K562 (cell line): ENCODE results near the gene OR5AU1. TPM values are rescaled to one million over a fixed set of nuclear protein-coding genes. Genes with fewer than 3 reads are reported as not detected.

Experiments used
- ATAC-seq: fragments of 200-7000 bp; cut with Tn5 transposase; 3 replicates; pipeline ENCODE4 v1.9.1; 2020; ENCODE audit warnings: moderate library complexity
- BruUV-seq: library from RNA; stranded (reverse); fragments of 400-500 nt; replicated peaks from 2 replicates; lab custom pipeline; 2021; lab: Mats Ljungman, UMichigan
- CTCF ChIA-PET: fragments of 300-600 bp; formaldehyde crosslinking; extraction: SDS; loops from one replicate; lab custom pipeline; 2021; ENCODE audit warnings: low intra/inter-chr PET ratio; lab: Yijun Ruan, JAX
- POLR2A ChIA-PET: fragments of 300-600, 350-650 bp; sonication (Branson Sonifier 250); formaldehyde crosslinking; extraction: SDS; loops from one replicate; lab custom pipeline; 2021; ENCODE audit warnings: antibody characterized with exemption, inconsistent platforms; lab: Yijun Ruan, JAX
- DNase-seq, 4 experiments: peaks; one replicate each; pipeline versions ENCODE4 v3.0.0 to v3.0.0-alpha.2; 2011 to 2018; ENCODE audit warnings: low spot score in 3 of 4, mixed read lengths in 3 of 4; ENCODE audit errors: extremely low read depth in 1 of 4
- FAIRE-seq: peaks from 2 replicates; lab custom pipeline; 2011; peaks lifted over from hg19 to GRCh38; lab: Jason Lieb, UNC
- H2AFZ ChIP-seq: 2 replicates; pipeline ENCODE4 v1.6.0; 2011; ENCODE audit warnings: low read depth, low read length, control low read depth, inconsistent platforms
- H3K27ac ChIP-seq: fragments of 200-600 bp; 3 replicates; pipeline ENCODE4 v1.8.0; 2011; ENCODE audit warnings: low read depth, mild to moderate bottlenecking, control low read depth, inconsistent platforms, low read length, moderate library complexity, mixed read lengths; ENCODE audit errors: extremely low read depth
- H3K27me3 ChIP-seq, 2 experiments: fragments of 300-600 bp in 1 of 2; 2 replicates in 1 of 2; 3 replicates in 1 of 2; pipeline versions ENCODE4 v1.6.0 to v1.8.0; 2011; ENCODE audit warnings: inconsistent platforms in 2 of 2, low read length in 2 of 2, mild to moderate bottlenecking in 1 of 2, mixed read lengths in 1 of 2, moderate library complexity in 1 of 2; ENCODE audit not compliant: control insufficient read depth in 2 of 2, insufficient read depth in 2 of 2
- H3K36me3 ChIP-seq: fragments of 300-600 bp; 3 replicates; pipeline ENCODE4 v1.8.0; 2011; ENCODE audit warnings: mild to moderate bottlenecking, low read length, inconsistent platforms; ENCODE audit not compliant: control insufficient read depth, insufficient read depth
- H3K4me1 ChIP-seq, 2 experiments: fragments of 200-600 bp in 1 of 2; replicated peaks in 1 of 2; 2 replicates in 1 of 2; 3 replicates in 1 of 2; pipeline versions ENCODE4 v1.5.1 to v1.8.0; 2011; ENCODE audit warnings: inconsistent platforms in 2 of 2, low read length in 2 of 2, mild to moderate bottlenecking in 1 of 2, mixed read lengths in 1 of 2, moderate library complexity in 1 of 2; ENCODE audit not compliant: control insufficient read depth in 2 of 2, insufficient read depth in 2 of 2
- H3K4me2 ChIP-seq: 2 replicates; pipeline ENCODE4 v1.6.1; 2011; ENCODE audit warnings: low read length, control low read depth, inconsistent platforms, mixed read lengths; ENCODE audit not compliant: insufficient read depth
- H3K4me3 ChIP-seq: fragments of 200-600 bp; sonication (generic), shearing (Covaris generic); 2 replicates; pipeline ENCODE4 v1.5.1; 2016; ENCODE audit warnings: control low read depth, inconsistent platforms
- H3K79me2 ChIP-seq: fragments of 200-600 bp; 3 replicates; pipeline ENCODE4 v1.8.0; 2011; ENCODE audit warnings: low read length, inconsistent platforms; ENCODE audit not compliant: control insufficient read depth, insufficient read depth
- H3K9ac ChIP-seq, 2 experiments: 2 replicates each; pipeline versions ENCODE4 v1.6.0 to v1.6.1; 2011; ENCODE audit warnings: low read depth in 2 of 2, low read length in 2 of 2, control low read depth in 1 of 2, inconsistent platforms in 1 of 2, mild to moderate bottlenecking in 1 of 2, mixed read lengths in 1 of 2; ENCODE audit not compliant: insufficient read depth in 1 of 2
- H3K9me1 ChIP-seq: one replicate; pipeline ENCODE4 v1.6.0; 2011; ENCODE audit warnings: inconsistent platforms, mild to moderate bottlenecking, low read length, moderate library complexity; ENCODE audit not compliant: control insufficient read depth, insufficient read depth
- H3K9me3 ChIP-seq: replicated peaks from 2 replicates; pipeline ENCODE4 v1.5.1; 2011; ENCODE audit warnings: low read depth, low read length, inconsistent platforms; ENCODE audit not compliant: control insufficient read depth, insufficient read depth
- H4K20me1 ChIP-seq: replicated peaks from 2 replicates; pipeline ENCODE4 v1.6.1; 2011; ENCODE audit warnings: low read length, inconsistent platforms, mixed read lengths; ENCODE audit not compliant: control insufficient read depth, insufficient read depth
- FUS ChIP-seq: fragments of 200-400 bp; formaldehyde crosslinking; optimal IDR thresholded peaks from 2 replicates; pipeline ENCODE3; 2017; ENCODE audit warnings: low read depth, low read length
- GTF2A2 ChIP-seq: IDR thresholded peaks from 2 replicates; pipeline ENCODE4 v1.6.1; 2016; ENCODE audit warnings: mild to moderate bottlenecking, missing genetic modification characterization, missing compliant biosample characterization
- JUND ChIP-seq, 2 experiments: IDR thresholded peaks; 2 replicates in 1 of 2; 3 replicates in 1 of 2; pipeline ENCODE4 v1.6.1; 2011; ENCODE audit warnings: borderline replicate concordance in 2 of 2, low read depth in 2 of 2, low read length in 2 of 2, improper control_type of control experiment in 1 of 2, missing biosample characterization in 1 of 2, missing genetic modification characterization in 1 of 2, missing genetic modification reagents in 1 of 2
- MBD2 ChIP-seq: sonication (generic); IDR thresholded peaks from 2 replicates; pipeline ENCODE4 v1.6.1; 2016; ENCODE audit warnings: low read depth, borderline replicate concordance
- ZNF507 ChIP-seq: conservative IDR thresholded peaks from 2 replicates; pipeline ENCODE4 v1.6.1; 2017; ENCODE audit warnings: missing genetic modification characterization, missing compliant biosample characterization
- WGBS: fragments of 100-300 bp; shearing (Covaris generic); methylation state at CpG from one replicate; pipeline ENCODE4 v1.1.6; 2016; ENCODE audit warnings: low coverage, mixed read lengths; ENCODE audit not compliant: insufficient coverage; ENCODE audit errors: missing lambda C conversion rate; 5-methylcytosine and 5-hydroxymethylcytosine counted together
- in situ Hi-C: fragments of 300-500 bp; cut with MboI; formaldehyde crosslinking; loops from 4 replicates; pipeline ENCODE4 v1.15.0; 2018; ENCODE audit warnings: inconsistent platforms, mixed read lengths
- intact Hi-C: fragments of 100-400 bp; cut with micrococcal nuclease; formaldehyde crosslinking; loops from 2 replicates; pipeline ENCODE4 v1.14.2; 2022
- polyA plus RNA-seq, 8 experiments: library from polyadenylated mRNA; depleted of rRNA in 4 of 8; stranded (reverse) in 5 of 8; unstranded in 3 of 8; fragments of >200 nt; fragmentation: Nextera tagmentation in 2 of 8; fragmentation: Illumina TruSeq in 1 of 8; extraction: Ambion mirVana in 2 of 8; extraction: Trizol in 1 of 8; gene quantifications; 2 replicates each; pipeline versions ENCODE4 v1.2.1 to v1.2.3, GENCODE V29; 2011 to 2014; ENCODE audit warnings: inconsistent platforms in 1 of 8, missing spikeins in 1 of 8
- total RNA-seq, 7 experiments: library from RNA; depleted of rRNA in 6 of 7; stranded (reverse); fragments of >200 nt in 6 of 7; fragmentation: Illumina TruSeq in 2 of 7; extraction: Trizol in 2 of 7; gene quantifications; 2 replicates each; pipeline versions ENCODE4 v1.2.1 to v1.2.3, GENCODE V29; 2011 to 2021; ENCODE audit warnings: low replicate concordance in 1 of 7
- TF ChIP-seq, protein P1 (sequence below): sonication (generic); formaldehyde crosslinking; IDR thresholded peaks from 2 replicates; pipeline ENCODE4 v1.8.0; 2022; ENCODE audit warnings: mild to moderate bottlenecking, missing genetic modification reagents
- TF ChIP-seq, protein P2 (sequence below), 2 experiments: fragments of 450-650 bp; conservative IDR thresholded peaks; 2 replicates each; pipeline ENCODE4 v1.6.1; 2017; ENCODE audit warnings: mild to moderate bottlenecking in 2 of 2, moderate library complexity in 2 of 2
- TF ChIP-seq, protein P3 (sequence below): sonication (generic); formaldehyde crosslinking; IDR thresholded peaks from 2 replicates; pipeline ENCODE4 v1.8.0; 2022; ENCODE audit warnings: mild to moderate bottlenecking, low read depth, missing genetic modification reagents

Gene OR5AU1
- total and polyA plus RNA-seq, 9 of the 15 experiments (the other 6 are each of a cell fraction or from before 2014, with no cell fraction given), result not detected

DNA sequence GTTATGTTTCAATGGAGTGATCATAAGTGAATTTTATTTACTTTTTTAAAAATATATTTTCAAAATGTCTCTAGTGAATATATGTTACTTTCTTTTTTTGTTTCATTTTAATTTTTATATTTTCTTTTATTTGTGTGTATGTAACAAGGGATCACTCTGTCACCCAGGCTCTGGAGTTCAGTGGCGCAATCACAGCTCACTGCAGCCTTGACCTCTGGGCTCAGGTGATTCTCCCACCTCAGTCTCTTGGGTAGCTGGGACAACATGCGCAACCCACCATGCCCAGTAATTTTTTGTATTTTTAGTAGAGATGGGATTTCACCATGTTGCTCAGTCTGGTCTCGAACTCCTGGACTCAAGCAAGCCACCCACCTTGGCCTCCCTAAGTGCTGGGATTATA is 36.9 kb downstream of the OR5AU1 start:
- CTCF ChIA-PET, result no interaction called here
- 58% methylated on average over 2 of the region's 3 CpGs for WGBS
- Histone ChIP-seq H3K27me3 (no peaks in the 10 kb centered on the region), H3K4me2 (no peak overlapping the region), H3K9me3 (no peaks in the 10 kb centered on the region), H2AFZ (no peak overlapping the region), H3K4me1 (no peaks in the 10 kb centered on the region; a peak in 1 of 5 replicates), H3K79me2 (no peaks in the 10 kb centered on the region), H3K4me3 (no peak overlapping the region)
- ATAC-seq, result no peak
- TF ChIP-seq ZNF507 (no peak), FUS (no peak), JUND (IDR thresholded peaks at IDR 0.05; ENCODE audit: borderline replicate concordance, low read depth, low read length) (no peak), JUND (tag; IDR thresholded peaks at IDR 0.05; ENCODE audit: borderline replicate concordance, low read depth, low read length) (no peak), MBD2 (no peak), GTF2A2 (no peak)
- TF ChIP-seq, protein P1, sequence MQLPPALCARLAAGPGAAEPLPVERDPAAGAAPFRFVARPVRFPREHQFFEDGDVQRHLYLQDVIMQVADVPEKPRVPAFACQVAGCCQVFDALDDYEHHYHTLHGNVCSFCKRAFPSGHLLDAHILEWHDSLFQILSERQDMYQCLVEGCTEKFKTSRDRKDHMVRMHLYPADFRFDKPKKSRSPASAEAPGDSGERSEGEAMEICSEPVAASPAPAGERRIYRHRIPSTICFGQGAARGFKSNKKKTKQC (CRISPR knock-in tag), result no peak
- TF ChIP-seq, protein P2, sequence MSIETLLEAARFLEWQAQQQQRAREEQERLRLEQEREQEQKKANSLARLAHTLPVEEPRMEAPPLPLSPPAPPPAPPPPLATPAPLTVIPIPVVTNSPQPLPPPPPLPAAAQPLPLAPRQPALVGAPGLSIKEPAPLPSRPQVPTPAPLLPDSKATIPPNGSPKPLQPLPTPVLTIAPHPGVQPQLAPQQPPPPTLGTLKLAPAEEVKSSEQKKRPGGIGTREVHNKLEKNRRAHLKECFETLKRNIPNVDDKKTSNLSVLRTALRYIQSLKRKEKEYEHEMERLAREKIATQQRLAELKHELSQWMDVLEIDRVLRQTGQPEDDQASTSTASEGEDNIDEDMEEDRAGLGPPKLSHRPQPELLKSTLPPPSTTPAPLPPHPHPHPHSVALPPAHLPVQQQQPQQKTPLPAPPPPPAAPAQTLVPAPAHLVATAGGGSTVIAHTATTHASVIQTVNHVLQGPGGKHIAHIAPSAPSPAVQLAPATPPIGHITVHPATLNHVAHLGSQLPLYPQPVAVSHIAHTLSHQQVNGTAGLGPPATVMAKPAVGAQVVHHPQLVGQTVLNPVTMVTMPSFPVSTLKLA (conservative IDR thresholded peaks at IDR 0.05), result no peak
- TF ChIP-seq, protein P3, sequence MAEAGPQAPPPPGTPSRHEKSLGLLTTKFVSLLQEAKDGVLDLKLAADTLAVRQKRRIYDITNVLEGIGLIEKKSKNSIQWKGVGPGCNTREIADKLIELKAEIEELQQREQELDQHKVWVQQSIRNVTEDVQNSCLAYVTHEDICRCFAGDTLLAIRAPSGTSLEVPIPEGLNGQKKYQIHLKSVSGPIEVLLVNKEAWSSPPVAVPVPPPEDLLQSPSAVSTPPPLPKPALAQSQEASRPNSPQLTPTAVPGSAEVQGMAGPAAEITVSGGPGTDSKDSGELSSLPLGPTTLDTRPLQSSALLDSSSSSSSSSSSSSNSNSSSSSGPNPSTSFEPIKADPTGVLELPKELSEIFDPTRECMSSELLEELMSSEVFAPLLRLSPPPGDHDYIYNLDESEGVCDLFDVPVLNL, result no peak
- TF ChIP-seq, all 486 proteins: peak for 0
- POLR2A ChIA-PET, result interaction anchor here (1.5 kb wide), 1 partner anchor 14 kb away, joined by 3 read pairs; no protein-coding TSS in a partner anchor
- in situ Hi-C loops, result no loop called here
- H4K20me1 ChIP-seq, result no peaks in the 10 kb centered on the region
- no peaks in the 10 kb centered on the region for H3K36me3 ChIP-seq
- BruUV-seq, result no TSS peak
- no peak for FAIRE-seq
- no peak overlapping the region for H3K27ac ChIP-seq
- H3K9ac ChIP-seq, result no peak overlapping the region
- DNase-seq, result no peak
- no peaks in the 10 kb centered on the region for H3K9me1 ChIP-seq
- intact Hi-C loops, result no loop called here
